Epithelial cell of esophagus (primary cell): ENCODE measurements around the gene ENDOU.
A peak's percentile ranks its signal among the peaks of the same experiment; 100 is the strongest.

Source experiments
- DNase-seq: peaks from one replicate; pipeline ENCODE4 v3.0.0; 2010; ENCODE audit warnings: low read depth
- H3K4me3 ChIP-seq: 2 replicates; pipeline ENCODE4 v1.5.1; 2011; ENCODE audit warnings: mild to moderate bottlenecking, low read length, control low read depth
- CTCF ChIP-seq: IDR thresholded peaks from 2 replicates; pipeline ENCODE4 v1.5.1; 2011; ENCODE audit warnings: low read depth, mild to moderate bottlenecking, low read length, control low read depth, inconsistent platforms; ENCODE audit not compliant: insufficient read depth; ENCODE audit errors: missing control alignments

ENDOU gene

DNA sequence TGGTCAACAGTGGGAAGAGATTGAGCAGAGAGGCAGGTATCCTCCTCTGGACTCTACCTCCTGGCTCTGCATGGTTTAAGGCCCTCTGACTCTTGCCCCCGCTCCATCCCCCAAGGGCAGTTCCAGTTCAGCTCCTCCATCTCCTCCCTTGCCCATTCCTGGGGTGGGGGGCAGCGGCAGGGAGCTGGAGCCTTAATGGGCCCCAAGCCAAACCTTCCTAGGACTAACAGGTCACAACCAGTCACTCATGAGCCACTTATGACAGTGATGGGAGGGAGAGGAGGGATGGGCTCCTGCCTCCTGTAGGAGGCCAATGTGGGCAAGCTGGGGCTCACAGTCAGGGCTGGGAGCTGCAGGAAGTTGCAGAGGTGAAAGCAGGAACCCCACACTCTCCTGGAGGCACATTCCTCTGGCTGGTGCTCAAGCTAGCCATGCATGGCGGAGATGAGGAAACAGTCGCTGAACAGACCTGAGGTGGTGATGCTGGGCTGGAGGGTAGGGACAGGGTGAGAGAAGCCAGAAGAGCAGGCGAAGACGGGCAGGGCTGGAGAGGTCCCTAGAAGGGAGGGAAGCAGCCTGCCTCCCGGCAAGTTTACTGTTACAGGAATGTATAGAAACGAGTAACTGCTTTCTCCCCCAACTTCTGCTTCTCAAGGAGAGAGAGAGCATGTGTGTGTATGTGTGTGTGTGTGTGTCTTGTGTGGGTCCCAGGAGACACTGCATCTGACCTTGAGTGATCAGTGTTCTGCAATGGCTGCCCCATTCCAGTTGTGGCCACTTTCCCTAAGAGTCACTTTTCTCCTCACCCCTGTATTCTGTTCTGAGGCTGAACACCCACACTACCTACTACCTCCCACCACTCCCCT lies 38.4 kb upstream of the ENDOU start:
- DNase-seq, result peak; percentile 93
- TF ChIP-seq CTCF, result peak; percentile 9
- no peak overlapping the region for H3K4me3 ChIP-seq

GRCh38 chr12:47762850-47763465 lies 37.7 kb upstream of the ENDOU start:
- no peak for DNase-seq
- no peak overlapping the region for H3K4me3 ChIP-seq
- no peak for TF ChIP-seq CTCF

DNA sequence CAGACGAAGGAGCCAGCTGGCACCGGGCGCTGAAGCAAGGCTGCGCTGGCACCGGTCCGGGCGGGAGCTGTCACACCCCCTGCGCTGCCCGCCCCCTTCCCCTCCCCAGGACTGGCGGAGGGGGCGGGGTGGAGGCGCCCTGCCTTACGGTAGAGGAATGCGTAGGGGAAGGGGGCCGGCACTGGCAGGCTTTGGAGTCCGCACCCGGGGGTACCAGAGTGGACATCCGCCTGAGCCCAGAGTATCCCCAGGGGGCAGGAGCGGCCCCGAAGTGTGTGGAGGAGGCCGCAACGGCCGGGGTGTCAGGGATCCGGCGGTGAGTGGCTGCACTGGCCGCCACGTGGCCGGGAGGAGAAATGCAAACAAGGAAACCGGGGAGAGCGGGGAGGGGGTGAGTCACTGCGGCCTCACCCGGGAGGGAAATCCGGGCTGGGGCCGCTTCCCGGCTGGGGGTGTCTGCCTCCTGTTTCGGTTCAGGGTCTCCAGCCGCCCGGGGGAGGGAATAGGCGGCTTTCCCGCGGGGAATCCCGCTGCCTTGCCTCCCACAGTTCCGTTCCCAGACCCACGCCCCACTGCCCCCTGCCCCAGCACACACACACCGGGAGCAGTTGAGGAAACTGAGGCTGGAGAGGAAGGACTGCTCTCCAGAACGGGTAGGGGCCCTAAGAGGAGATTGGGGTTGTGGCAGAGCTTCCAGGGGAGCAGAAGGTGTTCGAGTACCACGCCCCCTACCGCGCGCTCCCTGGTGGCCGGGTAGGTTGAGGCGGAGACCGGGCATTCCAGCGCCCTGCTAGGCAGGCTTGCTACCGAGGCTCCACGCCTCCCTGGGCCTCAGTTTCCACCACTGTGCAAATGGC lies 33.8 kb upstream of the ENDOU start, which contains the start of gene RAPGEF3:
TSS of gene RAPGEF3 (minus strand) at position 47 of the 857 bp plus-strand sequence. CDS start 324 bp downstream, outside the sequence.
- peak; percentile 88 for DNase-seq
- peak; percentile 51 for TF ChIP-seq CTCF
- peak within 1 kb of the TSS; percentile 55 for H3K4me3 ChIP-seq

DNA sequence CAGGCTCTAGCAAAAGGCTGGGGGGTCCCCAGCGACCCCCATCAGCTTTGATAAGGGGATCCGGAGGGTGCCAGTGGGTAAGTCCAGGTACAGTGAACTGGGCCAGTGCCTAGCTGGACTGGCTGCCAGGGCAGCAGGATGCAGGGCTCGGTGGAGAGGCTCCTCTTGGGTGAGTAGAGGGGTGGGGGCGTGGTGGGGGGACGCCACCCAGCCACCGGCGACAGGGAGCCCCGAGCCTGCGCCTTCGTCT lies 33.2 kb upstream of the ENDOU start:
- H3K4me3 ChIP-seq, result peak overlapping the region; percentile 55
- no peak for TF ChIP-seq CTCF
- DNase-seq, result no peak

DNA sequence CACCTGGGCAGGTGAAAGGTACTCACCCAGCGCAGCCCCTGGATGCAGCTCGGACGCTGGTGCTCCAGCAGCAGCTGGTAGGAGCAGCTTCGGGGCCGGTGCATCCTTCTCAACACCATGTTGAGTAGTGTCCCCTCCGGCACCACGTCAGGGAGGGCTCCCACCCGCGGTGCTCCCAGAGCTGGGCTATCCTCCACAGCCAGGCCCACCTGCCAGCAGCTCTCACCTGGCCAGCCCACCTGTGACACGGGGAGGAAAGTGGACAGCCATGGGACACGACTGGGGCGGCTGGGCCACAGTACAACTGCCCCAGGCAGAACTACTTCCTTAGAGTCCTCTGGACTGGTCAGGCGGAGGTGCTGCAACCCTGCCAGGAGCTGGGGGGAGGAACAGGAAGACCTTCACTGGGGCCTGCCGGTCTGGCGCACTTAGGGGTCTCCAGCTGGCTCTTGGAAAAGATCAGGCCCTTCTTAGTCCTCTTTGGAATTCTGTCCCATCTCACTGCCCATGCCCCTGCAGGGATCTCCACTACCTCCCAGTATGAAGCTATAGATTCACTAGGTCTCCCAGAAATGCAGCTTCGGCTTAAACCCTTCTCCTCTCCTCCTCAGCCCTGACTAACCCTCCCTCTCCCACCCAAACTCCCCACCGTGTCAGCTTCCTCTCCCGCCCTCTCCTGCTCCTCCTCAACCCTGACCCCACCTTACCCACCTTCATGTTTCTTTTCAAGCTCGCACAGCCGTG lies 32.7 kb upstream of the ENDOU start:
- no peak overlapping the region for H3K4me3 ChIP-seq
- no peak for TF ChIP-seq CTCF
- DNase-seq, result no peak

GRCh38 chr12:47757364-47757839 lies 32.1 kb upstream of the ENDOU start:
- no peak for DNase-seq
- TF ChIP-seq CTCF, result no peak
- no peak overlapping the region for H3K4me3 ChIP-seq
